ENCODE measurements around the gene MCU.
"Not testable (repeated sequence)": the region's sequence is repeated elsewhere in the genome, so short reads cannot be mapped to it uniquely, and the experiment has no call there.

The MCU gene

GRCh38 chr10:72883861-72884260 lies 191.9 kb downstream of the MCU start:
- no peak for DNase-seq (ENCODE audit: low read depth, low spot score)
- H3K27ac ChIP-seq: no peak overlapping the region

GRCh38 chr10:72885953-72886352 lies 194.0 kb downstream of the MCU start:
- H3K27ac ChIP-seq: no peak overlapping the region
- DNase-seq (ENCODE audit: low read depth, low spot score): no peak

GRCh38 chr10:72886621-72887020 lies 194.7 kb downstream of the MCU start:
- DNase-seq (ENCODE audit: low read depth, low spot score): no peak
- peak overlapping the region; percentile 24 for H3K27ac ChIP-seq

DNA sequence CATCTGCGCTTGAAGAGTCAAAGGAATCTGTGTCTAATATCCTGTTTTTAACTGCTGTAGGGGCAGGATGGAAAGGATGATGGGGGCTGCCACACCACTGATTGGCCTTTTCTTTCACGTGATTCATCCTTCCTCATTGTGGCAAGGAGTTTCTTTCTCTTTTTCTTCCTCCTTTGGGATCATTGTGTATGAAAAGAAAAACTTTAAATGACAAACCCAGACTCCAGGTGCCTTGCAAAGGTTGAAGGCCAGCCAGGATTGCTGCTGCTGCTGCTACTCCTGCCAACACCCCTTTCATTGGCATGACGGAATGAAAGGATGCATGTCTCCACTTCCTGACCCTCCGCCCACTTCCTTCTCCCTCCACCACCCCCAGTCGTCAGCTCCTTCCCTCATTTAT lies 195.1 kb downstream of the MCU start:
- H3K27ac ChIP-seq: peak overlapping the region; percentile 24
- no peak for DNase-seq (ENCODE audit: low read depth, low spot score)

DNA sequence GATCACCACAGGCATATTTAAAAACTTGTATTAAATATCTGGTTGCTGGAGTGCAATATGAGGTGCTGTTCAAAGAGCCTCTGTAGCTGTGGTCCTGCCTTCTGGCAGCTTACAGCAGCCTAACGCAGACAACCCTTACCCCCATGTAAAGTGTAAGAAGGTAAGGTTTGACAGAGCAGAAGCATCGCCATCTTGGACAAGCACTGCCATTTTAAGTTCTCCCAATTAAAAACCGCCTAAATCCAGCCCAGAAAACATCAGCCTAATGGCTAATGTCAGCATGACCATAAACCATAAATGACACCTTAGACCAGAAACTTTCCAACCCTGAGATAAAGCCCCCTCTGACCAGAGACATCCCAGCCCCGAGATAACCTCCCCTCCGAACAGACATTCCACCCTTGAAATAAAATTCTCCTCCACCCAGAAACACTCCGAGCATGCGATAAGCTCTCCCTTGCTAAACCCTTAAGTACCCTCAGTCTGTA lies 196.3 kb downstream of the MCU start:
- H3K27ac ChIP-seq: no peak overlapping the region
- no peak for DNase-seq (ENCODE audit: low read depth, low spot score)

DNA sequence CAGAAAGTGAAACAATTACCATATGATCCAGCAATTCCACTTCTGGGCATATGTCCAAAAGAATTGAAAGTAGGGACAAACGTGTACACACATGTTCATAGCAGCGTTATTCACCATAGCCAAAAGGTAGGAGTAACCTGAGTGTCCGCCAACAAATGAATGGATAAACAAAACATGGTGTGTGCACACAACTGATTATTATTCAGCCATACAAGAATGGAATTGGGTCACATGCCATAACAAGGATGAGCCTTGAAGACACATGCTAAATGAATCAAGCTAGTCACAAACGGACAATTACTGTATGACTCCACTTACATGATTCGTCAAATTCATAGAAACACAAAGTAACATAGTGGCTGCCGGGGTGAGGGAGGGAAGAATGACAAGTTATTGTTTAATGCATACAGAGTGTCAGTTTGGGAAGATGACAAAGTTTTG lies 197.5 kb downstream of the MCU start:
- peak overlapping the region; percentile 24 for H3K27ac ChIP-seq
- DNase-seq (ENCODE audit: low read depth, low spot score): peak; percentile 99

- no peak for DNase-seq (ENCODE audit: low read depth, low spot score)
- peak overlapping the region; percentile 24 for H3K27ac ChIP-seq
These were observed 198.1 kb downstream of the MCU start for GRCh38 chr10:72890086-72890485.

DNA sequence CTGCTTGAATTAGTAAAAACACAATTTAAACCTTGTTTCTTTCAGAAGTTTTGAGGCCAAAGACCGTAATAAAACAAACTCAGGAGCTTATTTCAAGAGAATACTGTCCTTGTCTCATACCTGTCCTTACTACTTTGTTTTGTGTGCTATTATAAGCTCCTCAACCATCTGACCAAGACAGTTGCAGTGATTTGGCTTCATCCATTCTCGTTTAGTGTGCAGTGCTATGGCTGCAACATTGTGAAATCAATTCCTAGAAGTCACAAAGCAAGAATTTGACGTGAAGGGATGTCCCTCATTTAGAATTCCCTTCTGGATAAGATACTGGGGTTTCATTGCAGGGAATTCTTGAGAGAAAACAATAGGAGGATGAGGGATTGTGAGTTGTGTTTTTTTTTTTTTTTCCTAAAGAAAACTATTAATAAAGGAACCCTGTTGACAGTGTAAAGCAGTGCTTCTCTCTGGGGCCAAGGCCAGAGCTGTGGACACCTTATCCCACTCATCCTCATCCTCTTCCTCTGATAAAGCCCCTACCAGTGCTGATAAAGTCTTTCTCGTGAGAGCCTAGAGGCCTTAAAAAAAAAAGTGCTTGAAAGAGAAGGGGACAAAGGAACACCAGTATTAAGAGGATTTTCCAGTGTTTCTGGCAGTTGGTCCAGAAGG lies 201.3 kb downstream of the MCU start, which contains the start of gene OIT3:
Gene OIT3, plus strand, starts transcription at position 604 of the 663 bp plus-strand sequence. CDS start 60 bp downstream, outside the sequence.
- no peak for DNase-seq (ENCODE audit: low read depth, low spot score)
- H3K27ac ChIP-seq: no peak within 1 kb of the TSS

DNA sequence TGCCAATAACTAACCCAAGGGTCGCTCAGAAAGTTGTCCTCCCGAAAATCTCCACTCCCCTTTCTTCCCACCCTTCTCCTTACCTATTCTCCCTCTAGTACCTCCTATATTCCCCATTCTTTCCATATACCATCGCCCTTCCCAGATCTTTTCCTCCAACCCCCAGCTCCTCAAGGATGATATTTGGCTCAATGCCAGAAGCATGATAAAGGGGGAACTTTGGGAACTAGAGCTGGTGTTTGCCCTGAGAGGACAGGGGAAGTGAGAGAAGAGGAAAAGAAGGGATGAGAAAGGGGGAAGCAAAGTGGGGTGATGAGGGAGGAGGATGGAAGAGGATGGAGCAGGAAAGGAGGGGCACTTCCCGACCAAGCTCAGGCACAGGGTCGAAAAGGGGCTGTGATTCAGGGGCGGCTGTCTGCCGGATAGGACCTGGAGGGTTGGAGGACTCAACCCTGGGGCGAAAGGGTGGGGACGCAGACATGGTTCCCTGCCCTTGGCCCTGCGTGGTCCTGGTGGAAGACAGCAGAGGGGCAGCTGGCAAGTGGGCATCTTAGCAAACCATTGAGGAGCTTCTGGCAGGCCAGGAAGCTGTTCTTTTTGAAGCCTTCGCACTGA lies 203.4 kb downstream of the MCU start:
- no peak overlapping the region for H3K27ac ChIP-seq
- no peak for DNase-seq (ENCODE audit: low read depth, low spot score)

DNA sequence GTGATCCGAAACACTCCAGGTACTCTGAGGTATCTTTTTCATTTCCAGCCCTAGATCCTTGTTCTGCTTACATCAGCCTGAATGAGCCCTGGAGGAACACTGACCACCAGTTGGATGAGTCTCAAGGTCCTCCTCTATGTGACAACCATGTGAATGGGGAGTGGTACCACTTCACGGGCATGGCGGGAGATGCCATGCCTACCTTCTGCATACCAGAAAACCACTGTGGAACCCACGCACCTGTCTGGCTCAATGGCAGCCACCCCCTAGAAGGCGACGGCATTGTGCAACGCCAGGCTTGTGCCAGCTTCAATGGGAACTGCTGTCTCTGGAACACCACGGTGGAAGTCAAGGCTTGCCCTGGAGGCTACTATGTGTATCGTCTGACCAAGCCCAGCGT lies 206.7 kb downstream of the MCU start:
- no peak overlapping the region for H3K27ac ChIP-seq
- DNase-seq (ENCODE audit: low read depth, low spot score): no peak

GRCh38 chr10:72899545-72899944 lies 207.6 kb downstream of the MCU start:
- DNase-seq (ENCODE audit: low read depth, low spot score): no peak

GRCh38 chr10:72903941-72904446 lies 212.1 kb downstream of the MCU start:
- H3K27ac ChIP-seq; DNase-seq (ENCODE audit: low read depth, low spot score): not testable (repeated sequence)

More at GRCh38 chr10:72899545-72899944, 207.6 kb downstream of the MCU start:
- no peak overlapping the region for H3K27ac ChIP-seq

DNA sequence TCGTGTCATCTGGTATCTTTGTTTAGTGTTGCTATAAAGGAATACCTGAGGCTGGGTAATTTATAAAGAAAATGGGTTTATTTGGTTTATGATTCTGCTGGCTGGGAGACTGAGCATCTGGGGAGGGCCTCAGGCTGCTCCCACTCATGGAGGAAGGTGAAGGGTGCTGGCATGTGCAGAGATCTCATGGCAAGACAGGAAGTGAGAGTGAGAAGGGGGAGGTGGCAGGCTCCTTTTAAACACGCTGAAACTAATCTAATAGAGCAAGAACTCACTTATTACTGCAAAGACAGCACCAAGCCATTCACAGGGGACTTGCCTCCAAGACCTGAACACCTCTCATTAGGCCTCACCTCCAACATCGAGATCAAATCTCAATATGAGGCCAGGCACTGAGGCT lies 212.9 kb downstream of the MCU start:
- DNase-seq (ENCODE audit: low read depth, low spot score): no peak
- H3K27ac ChIP-seq: no peak overlapping the region

GRCh38 chr10:72906446-72906845 lies 214.5 kb downstream of the MCU start:
- no peak for DNase-seq (ENCODE audit: low read depth, low spot score)
- H3K27ac ChIP-seq: no peak overlapping the region

- DNase-seq (ENCODE audit: low read depth, low spot score): no peak
- no peak overlapping the region for H3K27ac ChIP-seq
These were observed 218.8 kb downstream of the MCU start for GRCh38 chr10:72910705-72911104.

DNA sequence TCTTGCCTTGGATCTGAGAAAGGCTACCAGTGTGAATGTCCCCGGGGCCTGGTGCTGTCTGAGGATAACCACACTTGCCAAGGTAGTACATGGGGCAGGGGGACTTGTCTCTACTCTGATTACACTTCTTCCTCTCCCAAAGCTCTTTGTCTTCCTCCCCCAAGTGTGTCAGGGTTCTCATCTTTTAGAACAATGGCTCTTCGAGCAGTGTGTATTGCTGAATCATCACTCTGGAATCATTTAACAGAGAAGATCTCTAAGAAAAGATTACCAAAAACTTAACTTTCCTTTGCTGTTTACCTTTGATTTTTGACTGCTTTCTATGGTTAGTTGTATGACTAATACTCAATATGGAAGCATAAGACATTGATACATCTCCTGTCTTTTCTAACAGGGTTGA lies 219.8 kb downstream of the MCU start:
- DNase-seq (ENCODE audit: low read depth, low spot score): no peak
- H3K27ac ChIP-seq: no peak overlapping the region

GRCh38 chr10:72912736-72913135 lies 220.8 kb downstream of the MCU start:
- H3K27ac ChIP-seq: no peak overlapping the region
- DNase-seq (ENCODE audit: low read depth, low spot score): no peak

DNA sequence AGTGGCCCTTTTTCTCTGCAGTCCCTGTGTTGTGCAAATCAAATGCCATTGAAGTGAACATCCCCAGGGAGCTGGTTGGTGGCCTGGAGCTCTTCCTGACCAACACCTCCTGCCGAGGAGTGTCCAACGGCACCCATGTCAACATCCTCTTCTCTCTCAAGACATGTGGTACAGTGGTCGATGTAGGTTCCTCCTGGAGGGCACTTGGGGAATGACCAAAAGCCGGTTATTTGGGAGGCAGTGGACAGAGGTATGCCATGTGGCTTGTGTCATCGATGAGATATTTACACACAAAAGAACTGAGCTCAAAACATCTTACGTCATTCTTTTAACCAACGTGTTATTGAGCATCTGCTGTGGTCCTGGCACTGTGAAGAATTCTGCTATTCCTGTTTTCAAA lies 221.3 kb downstream of the MCU start:
- DNase-seq (ENCODE audit: low read depth, low spot score): no peak
- H3K27ac ChIP-seq: no peak overlapping the region

- not testable (repeated sequence) for H3K27ac ChIP-seq; DNase-seq (ENCODE audit: low read depth, low spot score)
These were observed 225.3 kb downstream of the MCU start for GRCh38 chr10:72917201-72917600.

DNA sequence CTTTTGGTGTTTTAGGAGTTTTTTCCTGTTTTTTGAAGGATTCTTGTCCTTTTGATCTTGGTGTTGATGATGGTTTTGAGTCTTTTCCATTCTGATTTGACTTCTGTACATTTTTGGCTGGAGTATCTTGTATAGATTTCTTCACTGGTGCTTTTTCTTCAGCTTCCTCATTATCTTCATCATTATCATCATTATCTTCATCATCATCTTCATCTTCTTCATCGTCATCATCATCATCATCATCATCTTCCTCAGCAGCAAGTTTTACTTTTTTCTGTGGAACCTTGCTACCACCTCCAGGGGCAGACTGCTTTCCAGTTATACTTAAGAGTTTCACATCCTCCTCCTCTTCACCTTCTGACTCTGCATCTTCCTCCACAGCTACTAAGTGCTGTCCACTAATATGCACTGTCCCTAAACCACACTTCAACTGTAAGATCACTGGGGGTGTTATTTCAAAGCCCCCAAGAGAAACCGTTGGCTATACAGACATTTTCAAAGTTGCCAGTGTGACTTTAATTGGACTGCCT lies 225.9 kb downstream of the MCU start:
- H3K27ac ChIP-seq; DNase-seq (ENCODE audit: low read depth, low spot score): not testable (repeated sequence)

GRCh38 chr10:72918352-72918751 lies 226.4 kb downstream of the MCU start:
- DNase-seq (ENCODE audit: low read depth, low spot score): no peak

More at GRCh38 chr10:72918352-72918751, 226.4 kb downstream of the MCU start:
- H3K27ac ChIP-seq: no peak overlapping the region

Measured in epithelial cell of prostate (primary cell).